Left renal pelvis (tissue), 4 donors: ENCODE data around the gene NR0B2. TPM values are rescaled to one million over a fixed set of nuclear protein-coding genes. Genes with fewer than 3 reads are reported as not detected.
"Not testable (repeated sequence)": the region's sequence is repeated elsewhere in the genome, so short reads cannot be mapped to it uniquely, and the experiment has no call there.

ENCODE experiments used
- DNase-seq, 4 donors: peaks; one replicate each; pipeline ENCODE4 v3.0.0-alpha.2; 2013; ENCODE audit warnings: low read depth in 4 of 4, low spot score in 3 of 4
- polyA plus RNA-seq, 4 donors: library from polyadenylated mRNA; unstranded; fragments of 120-200 nt; gene quantifications; one replicate each; pipeline ENCODE4 v1.2.1, GENCODE V29; 2013; ENCODE audit not compliant: insufficient read length in 4 of 4

NR0B2 gene, protein sequence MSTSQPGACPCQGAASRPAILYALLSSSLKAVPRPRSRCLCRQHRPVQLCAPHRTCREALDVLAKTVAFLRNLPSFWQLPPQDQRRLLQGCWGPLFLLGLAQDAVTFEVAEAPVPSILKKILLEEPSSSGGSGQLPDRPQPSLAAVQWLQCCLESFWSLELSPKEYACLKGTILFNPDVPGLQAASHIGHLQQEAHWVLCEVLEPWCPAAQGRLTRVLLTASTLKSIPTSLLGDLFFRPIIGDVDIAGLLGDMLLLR
- 1 to 10 TPM in 2 of 4 donors, under 1 TPM in 2; 0.27 to 1.5 (median 1.1) TPM for polyA plus RNA-seq

DNA sequence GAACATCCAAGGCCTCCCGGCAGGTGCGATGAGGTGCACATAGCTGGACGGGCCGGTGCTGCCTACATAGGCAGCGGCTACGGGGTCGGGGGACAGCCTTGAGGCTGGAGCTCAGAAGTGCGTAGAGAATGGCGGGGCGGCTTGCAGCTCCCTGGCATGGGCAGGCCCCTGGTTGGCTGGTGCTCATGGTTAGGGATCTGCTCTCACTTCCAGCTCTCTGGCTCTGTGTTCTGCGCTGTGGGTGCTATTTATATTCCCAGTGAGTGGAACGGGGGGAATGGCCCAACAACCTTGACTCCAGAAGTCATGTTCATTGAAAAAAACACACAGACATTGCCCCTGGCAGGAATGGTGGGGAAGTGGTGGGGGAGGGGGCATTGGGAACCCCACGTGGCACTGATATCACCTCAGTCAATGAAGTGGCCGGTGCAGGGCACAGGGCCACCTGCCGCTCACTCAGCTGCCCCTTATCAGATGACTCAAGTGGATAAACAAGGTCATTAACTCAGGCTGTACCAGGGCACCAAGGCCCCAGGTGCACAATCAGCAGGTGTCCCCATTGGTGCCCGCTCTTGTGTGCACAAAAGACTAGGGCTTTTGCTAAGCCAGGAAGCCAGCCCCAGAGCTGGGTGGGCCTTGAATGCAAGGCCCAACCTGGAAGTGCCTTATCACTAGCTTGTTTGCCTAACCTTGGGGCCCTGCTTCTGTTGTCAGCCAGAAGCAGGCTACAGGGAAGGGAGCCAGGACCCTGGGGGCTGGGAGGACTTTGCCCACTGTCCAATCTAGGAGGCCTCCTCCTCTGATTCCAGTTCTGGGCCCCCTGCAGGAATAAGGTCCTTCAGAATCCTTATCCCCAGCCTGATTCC is at the start of gene NR0B2:
TSS of gene NR0B2 (minus strand) at position 222 of the 866 bp plus-strand sequence. CDS start at position 187, 35 bp downstream.
- no peak for DNase-seq

DNA sequence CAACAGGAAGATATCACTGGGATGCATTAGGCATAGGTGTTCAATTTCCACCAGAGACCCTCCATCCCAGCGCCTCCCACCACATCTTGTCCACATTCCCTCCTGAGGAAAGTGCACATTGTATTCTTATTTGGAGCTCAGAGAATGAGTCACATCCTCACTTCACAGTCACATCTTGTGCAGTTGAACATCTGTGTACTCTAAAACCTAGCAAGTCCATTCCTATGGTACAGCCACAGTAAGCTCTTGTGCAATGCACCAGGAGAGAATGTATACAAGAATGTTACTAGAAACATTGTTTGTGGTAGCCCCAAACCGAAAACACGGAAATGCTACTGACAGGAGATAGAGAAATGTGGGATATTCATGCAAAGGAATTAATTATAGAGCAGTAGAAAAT is 48.1 kb upstream of the NR0B2 start:
- no peak for DNase-seq

DNA sequence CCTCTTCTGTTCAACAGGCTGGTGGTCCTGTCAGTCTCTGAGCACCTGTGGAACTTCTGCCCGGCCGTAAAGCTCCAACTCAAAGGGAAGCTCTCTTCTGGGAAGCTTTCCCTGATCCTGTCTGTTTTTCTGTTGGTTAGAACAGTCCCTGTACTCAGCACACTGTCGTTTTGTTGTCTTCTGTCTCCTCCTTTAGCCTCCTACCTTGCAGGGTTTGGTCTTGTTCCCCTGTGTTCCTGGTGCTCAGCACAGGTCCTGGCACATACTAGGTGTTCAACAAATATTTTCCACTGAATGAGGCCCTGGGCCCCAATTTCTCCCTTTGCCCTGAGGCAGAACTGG is 46.8 kb upstream of the NR0B2 start:
- DNase-seq, result no peak

DNA sequence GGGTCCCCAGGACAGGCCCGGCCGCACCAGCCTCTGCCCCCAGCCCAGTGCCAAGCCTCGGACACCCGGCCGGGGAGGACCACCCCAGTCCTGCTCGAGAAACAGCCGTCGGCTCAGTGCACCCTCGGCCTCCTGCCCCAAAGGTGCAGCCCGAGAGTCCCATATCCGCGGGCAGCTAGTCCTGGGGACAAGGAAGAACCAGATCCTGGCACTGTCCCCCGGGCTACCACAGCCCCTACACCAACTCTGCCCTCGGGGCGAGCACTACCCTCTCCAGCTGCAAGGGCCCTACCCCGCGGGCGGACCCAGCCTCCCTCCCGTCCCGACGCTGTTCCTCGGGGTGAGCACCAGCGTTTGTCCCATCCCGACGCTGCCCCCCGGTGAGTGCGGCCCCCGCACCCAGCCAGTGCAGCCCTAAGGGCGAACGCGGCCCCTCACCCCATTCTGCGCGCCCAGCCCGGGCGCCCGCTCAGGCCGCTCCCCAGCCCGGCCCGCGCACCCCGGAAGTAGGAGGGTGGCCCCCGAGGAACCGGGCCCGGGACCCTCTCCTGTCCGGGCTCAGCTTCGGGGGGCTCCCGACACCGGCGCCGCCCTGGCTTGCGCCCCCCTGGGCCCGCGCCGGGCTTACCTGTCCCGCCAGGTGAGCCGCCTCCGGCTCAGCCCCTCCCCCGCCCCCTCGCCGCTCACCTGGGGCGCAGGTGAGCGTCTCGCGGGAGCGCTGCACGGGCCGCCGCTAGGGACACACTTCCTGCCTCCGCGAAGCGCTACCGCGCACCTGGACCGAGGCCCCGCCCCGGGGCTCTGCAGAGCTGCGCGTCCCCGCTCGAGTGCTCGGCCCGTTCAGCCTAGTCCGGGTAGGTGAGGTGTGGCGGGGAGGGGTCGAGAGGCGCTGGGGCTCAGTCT is 46.2 kb upstream of the NR0B2 start, which contains the start of gene KDF1:
TSS of gene KDF1 (minus strand) at position 747 of the 903 bp plus-strand sequence. CDS start 8,088 bp downstream, outside the sequence.
- DNase-seq, result peak; percentile 37 to 48 (median 42)

DNA sequence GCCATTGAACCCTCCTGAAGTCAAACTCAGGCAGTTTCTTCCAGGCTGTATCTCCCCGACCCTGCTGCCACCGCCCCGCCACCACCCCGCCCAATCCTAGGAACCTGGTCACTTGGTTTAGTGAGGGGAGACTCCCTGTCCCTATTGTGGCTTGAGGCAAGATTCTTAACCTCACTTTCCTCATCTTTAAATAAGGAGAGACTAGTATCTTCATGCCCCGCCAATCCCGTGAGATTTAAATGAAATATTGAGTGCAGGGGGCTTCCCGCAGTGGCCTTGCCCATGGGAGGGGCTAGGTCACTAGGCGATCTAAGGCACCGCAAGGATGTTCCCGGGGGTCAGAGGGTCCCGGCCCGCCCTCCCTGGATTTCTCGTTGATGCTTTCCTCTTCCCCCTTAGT is 45.5 kb upstream of the NR0B2 start:
- no peak for DNase-seq

DNA sequence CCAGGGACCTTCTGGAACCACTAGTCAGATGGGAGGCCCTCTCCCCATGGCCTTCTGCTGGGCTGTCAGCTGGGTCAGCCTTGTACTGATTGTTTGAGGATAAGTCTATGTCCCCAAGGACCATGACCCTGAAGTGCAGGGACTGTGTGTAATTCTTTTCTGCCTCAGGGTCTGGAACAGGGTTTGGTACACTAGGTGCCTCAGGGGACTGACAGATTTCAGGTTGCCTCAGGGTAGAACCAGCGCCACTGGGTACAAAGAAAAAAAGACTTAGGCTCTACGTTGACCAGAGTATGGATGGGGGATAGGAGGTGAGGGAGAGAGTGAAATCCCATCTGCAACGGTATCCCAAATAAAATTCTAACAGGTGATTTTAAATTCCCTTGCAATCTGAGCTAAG is 43.5 kb upstream of the NR0B2 start:
- DNase-seq, result no peak

DNA sequence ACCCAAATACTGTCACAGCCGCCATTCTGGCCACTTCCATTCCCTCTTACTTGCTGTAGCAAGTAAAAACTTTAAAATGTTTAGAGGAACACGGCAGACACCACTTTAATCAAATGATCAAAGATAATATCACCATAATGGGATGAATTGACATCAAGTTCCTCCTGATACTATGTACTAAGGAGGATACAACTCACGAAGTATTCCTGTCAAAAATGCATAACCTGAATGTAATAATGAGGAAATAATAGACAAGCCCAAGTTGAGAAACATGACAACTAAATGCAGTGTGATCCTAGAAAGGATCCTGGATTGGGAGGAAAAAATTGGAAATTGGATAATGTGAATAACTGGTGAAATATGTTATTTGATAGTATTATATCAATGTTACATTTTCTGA is 42.5 kb upstream of the NR0B2 start:
- no peak for DNase-seq

DNA sequence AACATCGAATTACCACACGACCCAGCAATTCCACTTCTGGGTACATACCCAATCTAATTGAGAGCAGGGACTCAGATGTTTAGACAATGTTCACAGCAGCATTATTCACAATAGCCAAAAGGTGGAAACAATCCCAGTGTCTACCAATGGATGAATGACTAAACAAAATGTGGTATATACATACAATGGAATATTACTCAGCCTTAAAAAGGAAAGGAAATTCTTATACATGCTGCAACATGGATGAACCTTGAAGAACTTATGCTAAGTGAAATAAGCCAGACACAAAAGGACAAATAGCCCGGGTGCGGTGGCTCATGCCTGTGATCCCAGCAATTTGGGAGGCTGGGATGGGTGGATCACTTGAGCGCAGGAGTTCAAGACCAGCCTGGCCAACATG is 39.6 kb upstream of the NR0B2 start:
- no peak for DNase-seq

DNA sequence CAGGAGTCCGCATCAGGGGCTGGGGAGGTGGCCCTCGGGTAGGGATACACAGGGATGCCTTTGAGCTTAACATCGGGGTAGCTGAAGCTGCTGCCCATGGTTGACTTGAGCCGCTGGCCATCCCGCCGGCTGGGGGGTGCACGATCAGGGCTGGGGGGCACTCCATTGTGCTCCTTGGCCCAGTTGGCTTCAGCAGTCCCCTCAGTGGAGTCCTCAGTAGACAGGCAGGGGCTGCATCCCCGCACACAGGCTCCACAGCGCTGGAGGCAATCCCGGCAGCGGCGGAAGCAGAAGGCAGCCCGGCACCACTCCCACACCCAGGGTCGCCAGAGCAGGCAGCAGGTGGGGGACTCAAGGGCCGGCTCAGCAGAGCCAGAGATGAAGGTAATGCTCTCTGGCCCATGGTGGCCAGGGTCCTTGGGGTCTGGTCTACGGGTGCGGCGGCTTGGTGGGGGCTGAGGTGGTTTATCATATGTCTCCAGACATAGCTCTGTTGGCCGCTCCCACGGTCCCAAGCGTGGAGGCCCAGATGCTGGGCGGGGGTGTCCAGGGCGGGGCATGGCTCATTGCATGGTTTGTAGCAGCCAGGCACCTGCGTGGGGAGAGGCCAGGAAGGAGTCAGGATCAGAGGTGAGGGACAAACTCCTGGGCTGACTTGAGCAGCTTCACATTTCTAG is 38.2 kb upstream of the NR0B2 start:
- no peak for DNase-seq

DNA sequence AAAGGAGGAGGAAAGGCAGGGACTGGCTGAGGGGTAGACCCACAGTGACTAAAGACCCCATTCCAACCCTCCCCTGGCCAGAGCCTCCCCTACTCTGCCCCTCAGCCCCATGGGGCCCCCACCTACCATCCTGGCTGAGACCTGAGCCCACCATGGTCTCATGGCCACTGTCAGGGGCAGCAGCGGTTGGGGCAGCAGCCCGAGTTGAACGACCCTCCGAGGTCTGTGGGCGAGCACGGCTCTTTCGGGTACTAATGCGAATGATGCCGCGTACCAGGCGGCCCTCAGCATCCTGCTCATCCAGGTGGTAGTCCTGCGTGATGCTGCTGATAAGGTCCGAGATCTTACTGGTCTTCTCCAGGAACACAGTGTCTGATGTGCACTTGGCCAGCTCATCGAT is 37.4 kb upstream of the NR0B2 start:
- DNase-seq, result no peak

DNA sequence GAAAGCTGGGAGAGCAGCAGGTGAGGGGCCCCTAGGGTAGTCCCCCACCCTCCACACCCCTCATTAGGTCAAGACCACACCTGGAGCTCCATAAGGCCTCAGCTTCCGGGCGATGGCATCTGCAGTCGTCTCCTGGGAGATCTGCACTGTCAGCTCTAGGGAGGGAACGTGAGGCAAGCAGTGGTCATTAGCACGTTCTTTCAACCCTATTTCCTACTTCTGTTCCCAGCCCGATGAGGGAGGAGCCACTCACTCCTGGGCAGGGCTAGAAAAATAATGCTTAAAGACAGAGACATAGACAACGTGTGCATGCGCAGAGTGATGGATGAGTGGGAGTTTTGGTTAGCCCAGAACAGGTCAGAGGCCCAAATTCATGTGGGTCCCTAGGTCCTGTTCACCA is 36.8 kb upstream of the NR0B2 start:
- no peak for DNase-seq

DNA sequence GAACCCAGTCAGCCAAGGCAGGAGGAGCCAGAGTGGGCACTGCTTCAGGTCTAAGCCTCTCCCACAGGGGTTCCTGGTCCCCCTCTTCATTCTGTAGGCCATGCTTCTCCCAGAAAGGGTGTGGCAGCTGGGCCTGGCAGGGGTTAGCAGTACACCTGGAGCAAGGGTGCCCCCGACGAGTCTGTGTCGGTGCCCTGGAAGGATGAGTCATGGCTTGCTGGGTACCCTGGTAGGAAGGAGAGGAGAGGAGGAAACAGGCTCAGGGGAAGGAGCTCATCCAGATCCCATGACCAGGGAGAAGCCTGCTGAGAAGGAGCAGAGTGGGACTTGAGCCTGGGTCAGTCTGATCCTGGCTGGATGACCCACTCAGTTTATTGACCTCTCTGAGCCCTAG is 36.1 kb upstream of the NR0B2 start:
- no peak for DNase-seq

DNA sequence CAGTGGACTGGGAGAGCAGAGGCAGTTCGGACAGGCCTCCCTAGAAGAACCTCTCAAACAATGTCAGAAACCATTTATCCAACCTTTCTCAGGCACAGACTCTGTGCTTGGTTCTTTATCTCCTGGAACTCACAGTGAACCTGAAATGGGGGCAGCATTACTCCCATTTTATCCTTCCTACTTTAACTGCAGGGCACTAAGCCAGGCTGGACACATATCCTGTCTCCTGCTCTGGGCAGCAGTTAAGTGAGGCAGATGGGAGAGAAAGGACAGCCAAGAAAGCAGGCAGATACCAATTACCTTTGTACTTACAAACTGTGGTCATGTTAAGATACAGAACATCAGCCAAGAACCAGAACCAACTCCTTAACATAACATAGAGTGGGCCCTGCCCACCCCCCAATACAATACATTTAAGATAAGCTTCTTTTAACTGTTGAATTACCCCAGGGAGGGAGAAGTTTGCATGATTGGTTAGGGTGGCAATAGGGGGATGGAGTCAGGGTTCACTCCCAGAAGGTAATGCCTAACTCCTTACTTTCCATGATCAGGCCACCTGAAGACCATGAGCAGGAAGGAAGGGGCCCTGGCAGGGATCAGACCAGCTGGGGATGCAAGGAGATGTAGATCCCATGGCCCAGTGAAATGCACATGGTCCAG is 35.6 kb upstream of the NR0B2 start:
- DNase-seq, result no peak

DNA sequence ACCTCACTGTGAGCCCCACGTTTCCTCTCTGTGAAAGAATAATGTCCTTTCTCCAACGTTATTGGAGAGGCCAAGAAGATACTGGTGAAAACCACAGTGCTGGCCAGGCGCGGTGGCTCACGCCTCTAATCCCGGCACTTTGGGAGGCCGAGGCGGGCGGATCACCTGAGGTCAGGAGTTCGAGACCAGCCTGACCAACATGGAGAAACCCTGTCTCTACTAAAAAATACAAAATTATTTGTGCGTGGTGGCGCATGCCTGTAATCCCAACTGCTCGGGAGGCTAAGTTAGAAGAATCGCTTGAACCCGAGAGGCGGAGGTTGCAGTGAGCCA is 34.9 kb upstream of the NR0B2 start:
- DNase-seq, result not testable (repeated sequence)

DNA sequence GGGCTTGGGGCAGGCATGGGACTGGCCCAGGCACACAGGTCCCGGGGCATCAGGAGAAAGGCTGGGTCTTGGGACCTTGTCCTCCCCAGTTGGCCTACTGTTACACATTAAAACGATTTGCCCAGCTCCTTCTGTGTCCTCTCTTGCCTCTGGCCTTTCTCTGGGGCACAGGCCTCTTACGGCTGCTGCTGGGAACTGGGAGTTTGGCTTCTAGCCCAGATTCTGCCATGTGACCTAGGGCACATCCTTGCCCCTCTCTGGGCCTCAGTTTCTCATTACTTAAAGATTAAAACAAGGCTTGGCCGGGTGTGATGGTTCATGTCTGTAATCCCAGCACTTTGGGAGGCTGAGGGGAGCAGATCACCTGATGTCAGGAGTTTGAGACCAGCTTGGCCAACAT is 32.5 kb upstream of the NR0B2 start:
- DNase-seq, result no peak

DNA sequence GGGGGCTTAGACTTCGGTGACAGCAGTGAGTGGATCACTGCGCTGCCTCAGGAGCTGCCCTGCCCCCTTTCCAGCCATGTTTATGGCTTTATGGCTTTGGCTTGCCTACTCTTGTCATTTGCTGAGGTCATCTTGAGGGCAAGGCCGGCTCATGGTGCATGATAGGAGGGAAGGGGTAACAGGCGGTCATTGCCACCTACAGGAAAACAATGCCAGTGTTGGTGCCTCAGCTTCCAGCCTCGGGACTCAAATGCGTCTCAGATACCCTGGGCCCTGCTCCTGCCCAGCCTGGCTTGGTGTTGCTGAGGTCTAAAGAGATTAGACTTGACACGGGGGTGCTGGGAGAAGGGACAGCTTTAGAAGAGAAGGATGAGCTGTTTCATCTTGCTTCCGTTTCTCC is 32.0 kb upstream of the NR0B2 start:
- no peak for DNase-seq

DNA sequence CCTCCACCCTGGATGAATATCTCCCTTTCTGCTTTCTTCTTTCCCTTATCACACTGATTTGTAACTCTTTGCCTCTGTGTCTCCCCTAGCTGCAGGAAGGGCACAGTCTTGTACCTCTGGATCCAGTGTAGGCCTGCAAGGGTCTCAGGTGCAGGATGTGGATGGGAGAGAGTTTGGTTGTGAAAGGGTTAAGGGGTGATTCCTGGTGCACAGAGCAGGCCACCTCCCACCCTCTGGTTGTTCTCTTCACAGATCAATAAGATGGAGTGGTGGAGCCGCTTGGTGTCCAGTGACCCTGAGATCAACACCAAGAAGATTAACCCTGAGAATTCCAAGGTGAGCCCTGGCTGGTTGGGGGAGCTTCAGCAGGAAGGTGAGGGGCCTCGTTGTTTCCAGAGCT is 31.4 kb upstream of the NR0B2 start:
- no peak for DNase-seq

DNA sequence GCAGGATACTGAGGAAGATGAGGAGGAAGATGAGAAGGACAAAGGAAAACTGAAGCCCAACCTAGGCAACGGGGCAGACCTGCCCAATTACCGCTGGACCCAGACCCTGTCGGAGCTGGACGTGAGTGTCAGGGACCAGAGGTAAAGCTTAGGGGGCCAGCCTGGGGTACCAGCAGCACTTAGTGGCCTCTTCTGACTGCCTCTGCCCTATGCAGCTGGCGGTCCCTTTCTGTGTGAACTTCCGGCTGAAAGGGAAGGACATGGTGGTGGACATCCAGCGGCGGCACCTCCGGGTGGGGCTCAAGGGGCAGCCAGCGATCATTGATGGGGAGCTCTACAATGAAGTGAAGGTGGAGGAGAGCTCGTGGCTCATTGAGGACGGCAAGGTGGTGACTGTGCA is 28.9 kb upstream of the NR0B2 start:
- no peak for DNase-seq

DNA sequence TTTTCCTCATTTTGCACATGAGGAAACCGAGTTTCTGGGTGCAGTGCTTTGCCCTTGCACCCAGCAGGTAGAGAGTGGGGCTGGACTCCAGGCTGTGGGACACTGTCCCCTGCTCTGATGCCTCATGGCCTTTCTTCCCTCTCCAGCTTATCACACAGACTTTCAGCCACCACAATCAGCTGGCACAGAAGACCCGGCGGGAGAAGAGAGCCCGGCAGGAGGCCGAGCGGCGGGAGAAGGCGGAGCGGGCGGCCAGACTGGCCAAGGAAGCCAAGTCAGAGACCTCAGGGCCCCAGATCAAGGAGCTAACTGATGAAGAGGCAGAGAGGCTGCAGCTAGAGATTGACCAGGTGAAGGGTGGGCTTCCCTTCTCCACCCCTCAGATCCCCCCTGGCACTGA is 27.5 kb upstream of the NR0B2 start:
- DNase-seq, result no peak

DNA sequence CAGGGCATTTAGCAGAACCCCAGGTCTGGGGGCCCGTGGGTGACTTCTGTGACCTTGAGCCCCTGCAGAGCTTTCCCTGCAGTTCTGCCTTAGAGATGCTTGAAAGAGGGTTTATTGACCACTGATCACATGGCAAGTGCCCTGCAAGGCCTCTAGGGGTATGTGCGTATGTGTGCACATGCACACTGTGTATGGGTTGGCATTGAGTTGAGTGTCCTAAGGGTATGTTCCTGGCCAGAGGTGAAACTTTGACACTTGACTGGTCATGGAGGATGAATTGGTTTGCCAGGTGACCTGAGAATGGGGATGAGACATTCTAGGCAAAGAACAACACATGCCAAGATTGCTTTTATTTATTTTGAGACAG is 24.9 kb upstream of the NR0B2 start:
- DNase-seq, result no peak
